Measurements from ENCODE around the gene LRRC7.

DNA sequence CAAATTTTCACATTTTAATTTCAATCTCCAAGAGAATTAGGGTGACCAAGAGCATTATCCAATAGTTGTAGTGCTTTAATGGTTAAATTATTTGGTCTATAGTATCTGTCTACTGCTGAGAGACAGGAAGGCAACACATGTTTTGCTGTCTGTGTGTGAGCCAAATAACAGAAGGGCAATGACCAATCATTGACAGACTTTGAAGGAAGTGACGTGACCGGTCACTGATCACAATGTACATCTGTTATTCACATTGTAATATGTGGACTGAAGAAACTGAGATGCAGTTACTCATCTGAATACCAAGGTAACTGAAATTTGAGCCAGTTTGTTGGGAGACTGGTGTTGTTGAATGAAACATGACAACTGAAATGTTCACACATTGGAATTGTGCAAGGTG, 440.9 kb downstream of the LRRC7 start:
- TF ChIP-seq, protein P1, sequence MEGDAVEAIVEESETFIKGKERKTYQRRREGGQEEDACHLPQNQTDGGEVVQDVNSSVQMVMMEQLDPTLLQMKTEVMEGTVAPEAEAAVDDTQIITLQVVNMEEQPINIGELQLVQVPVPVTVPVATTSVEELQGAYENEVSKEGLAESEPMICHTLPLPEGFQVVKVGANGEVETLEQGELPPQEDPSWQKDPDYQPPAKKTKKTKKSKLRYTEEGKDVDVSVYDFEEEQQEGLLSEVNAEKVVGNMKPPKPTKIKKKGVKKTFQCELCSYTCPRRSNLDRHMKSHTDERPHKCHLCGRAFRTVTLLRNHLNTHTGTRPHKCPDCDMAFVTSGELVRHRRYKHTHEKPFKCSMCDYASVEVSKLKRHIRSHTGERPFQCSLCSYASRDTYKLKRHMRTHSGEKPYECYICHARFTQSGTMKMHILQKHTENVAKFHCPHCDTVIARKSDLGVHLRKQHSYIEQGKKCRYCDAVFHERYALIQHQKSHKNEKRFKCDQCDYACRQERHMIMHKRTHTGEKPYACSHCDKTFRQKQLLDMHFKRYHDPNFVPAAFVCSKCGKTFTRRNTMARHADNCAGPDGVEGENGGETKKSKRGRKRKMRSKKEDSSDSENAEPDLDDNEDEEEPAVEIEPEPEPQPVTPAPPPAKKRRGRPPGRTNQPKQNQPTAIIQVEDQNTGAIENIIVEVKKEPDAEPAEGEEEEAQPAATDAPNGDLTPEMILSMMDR (IDR thresholded peaks at IDR 0.05; ENCODE audit: poor library complexity): no peak
- TF ChIP-seq EZH2phosphoT487 (IDR thresholded peaks at IDR 0.05; ENCODE audit: low read depth, severe bottlenecking, unreplicated experiment) (no peak), EZH2 (IDR thresholded peaks at IDR 0.05; ENCODE audit: borderline replicate concordance) (no peak)
